Measurements from ENCODE around the gene CLEC4M. TPM values are rescaled to one million over a fixed set of nuclear protein-coding genes. Genes with fewer than 3 reads are reported as not detected.

Gene CLEC4M
- total and polyA plus RNA-seq, 7 donors, result under 0.01 to 1.4 (median 0.82) TPM; not detected in 4

DNA sequence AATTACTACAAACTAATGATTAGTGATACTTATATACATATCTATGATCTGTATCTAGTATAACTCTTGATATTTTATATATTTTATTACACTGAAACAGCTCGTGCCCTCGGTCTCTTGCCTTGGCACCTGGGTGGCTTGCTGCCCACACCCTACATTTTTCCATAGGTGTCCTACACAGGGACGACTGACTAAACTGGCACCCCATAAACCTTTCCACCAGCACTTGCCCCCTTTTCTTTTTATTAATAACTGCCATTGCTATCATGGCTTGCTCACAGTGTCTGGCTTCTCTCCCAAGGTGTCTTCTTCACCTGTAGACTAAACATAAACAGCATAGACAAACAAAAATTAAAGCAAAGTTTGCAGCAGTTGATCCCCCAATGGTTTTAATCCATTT is 30.4 kb downstream of the CLEC4M start:
- intact Hi-C loops (cut with DNase I), result no loop called here
- H3K36me3 ChIP-seq, result no peaks in the 10 kb centered on the region
- TF ChIP-seq POLR2AphosphoS5 (IDR thresholded peaks at IDR 0.05) (no peak), POLR2A (IDR thresholded peaks at IDR 0.05) (no peak), EP300 (IDR thresholded peaks at IDR 0.05) (no peak)
- TF ChIP-seq, protein P1, sequence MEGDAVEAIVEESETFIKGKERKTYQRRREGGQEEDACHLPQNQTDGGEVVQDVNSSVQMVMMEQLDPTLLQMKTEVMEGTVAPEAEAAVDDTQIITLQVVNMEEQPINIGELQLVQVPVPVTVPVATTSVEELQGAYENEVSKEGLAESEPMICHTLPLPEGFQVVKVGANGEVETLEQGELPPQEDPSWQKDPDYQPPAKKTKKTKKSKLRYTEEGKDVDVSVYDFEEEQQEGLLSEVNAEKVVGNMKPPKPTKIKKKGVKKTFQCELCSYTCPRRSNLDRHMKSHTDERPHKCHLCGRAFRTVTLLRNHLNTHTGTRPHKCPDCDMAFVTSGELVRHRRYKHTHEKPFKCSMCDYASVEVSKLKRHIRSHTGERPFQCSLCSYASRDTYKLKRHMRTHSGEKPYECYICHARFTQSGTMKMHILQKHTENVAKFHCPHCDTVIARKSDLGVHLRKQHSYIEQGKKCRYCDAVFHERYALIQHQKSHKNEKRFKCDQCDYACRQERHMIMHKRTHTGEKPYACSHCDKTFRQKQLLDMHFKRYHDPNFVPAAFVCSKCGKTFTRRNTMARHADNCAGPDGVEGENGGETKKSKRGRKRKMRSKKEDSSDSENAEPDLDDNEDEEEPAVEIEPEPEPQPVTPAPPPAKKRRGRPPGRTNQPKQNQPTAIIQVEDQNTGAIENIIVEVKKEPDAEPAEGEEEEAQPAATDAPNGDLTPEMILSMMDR (IDR thresholded peaks at IDR 0.05), result no peak
- no peak overlapping the region for H3K27ac ChIP-seq
- no peaks in the 10 kb centered on the region for H3K9me3 ChIP-seq
- no peak for DNase-seq
- peaks cover 0 to 10% (median 3%) of the 10 kb centered on the region in 4 donors for H3K4me1 ChIP-seq
- H3K4me3 ChIP-seq, result no peak overlapping the region
- peaks cover 16 to 54% (median 30%) of the 10 kb centered on the region in 3 donors for H3K27me3 ChIP-seq
- 75 to 86% methylated on average over 3 of the region's 3 CpGs for WGBS, 2 donors

DNA sequence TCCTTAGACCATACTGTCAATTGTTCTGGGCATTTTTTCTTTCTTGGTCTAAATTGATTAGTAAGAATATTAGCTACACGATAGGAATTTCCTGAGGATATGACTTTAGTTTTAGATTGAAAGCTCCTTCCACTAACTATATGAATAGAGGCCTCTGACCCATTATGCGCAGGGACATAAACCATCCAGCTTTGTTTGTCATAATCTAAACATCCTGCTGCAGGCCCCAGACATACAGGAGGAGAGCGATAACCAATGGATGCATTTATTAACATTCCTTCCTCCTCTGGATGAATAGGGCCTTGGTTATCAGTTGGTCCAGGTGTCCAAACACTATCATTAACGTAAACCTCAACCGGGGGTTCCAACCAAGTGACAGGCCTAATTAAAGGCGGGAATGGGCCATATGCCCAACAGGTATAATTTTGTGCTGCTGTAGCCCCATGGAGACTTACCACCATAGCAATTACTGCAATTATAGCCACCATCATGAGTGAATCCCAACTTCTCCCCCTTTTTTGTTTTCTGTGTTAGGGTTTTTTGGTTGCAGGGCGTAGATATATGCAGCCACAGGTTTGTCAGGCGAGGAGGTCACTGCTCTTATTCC is 32.6 kb downstream of the CLEC4M start:
- 72 to 79% methylated on average over 8 of the region's 8 CpGs for WGBS, 2 donors
- H3K27me3 ChIP-seq, result peaks cover 4 to 52% (median 26%) of the 10 kb centered on the region in 3 donors
- H3K4me1 ChIP-seq, result peaks cover 0 to 4% (median 0%) of the 10 kb centered on the region in 4 donors
- H3K27ac ChIP-seq, result no peak overlapping the region
- DNase-seq, result no peak
- intact Hi-C loops (cut with DNase I), result no loop called here
- TF ChIP-seq EP300 (IDR thresholded peaks at IDR 0.05) (no peak), POLR2AphosphoS5 (IDR thresholded peaks at IDR 0.05) (no peak), POLR2A (IDR thresholded peaks at IDR 0.05) (no peak)
- TF ChIP-seq, protein P1 (IDR thresholded peaks at IDR 0.05), result no peak
- H3K9me3 ChIP-seq, result no peaks in the 10 kb centered on the region
- no peak overlapping the region for H3K4me3 ChIP-seq
- H3K36me3 ChIP-seq, result no peaks in the 10 kb centered on the region

DNA sequence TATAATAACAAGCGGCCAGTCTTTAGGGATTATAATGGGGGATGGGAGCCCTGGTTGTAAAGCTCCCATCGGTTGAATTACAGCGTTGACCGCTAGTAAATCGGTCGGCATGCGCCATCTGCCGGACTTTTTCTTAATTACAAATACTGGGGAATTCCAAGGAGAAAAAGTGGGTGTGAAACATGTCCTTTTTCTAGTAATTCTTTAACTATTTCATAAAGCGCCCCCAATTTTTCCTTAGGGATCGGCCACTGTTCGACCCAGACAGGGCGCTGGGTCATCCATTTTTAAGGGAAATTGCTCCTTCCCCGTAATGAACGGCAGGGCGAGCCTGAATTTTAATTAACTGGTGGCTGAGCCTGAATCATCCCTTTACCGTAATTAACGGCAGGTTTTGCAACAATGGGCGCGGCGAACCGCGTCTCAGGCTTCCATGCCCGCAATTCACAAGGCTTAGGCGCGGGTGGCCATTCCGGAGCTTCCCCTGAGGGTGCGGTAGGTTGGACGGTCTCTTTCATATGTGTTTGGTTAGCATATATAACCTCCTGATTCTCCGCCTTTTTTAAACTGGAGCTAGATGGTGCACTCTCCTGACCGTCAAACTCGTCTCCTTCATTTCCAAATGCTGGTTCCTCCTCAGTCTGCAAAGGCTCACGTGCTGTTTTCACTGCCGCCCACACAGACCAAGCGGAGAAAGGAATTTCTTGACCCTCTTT is 36.8 kb downstream of the CLEC4M start:
- intact Hi-C loops (cut with DNase I), result loop anchor here (2.0 to 5.0 kb wide), 3 partner anchors 117 to 231 kb away; partner anchors contain the start of gene TRAPPC5
- no peaks in the 10 kb centered on the region for H3K36me3 ChIP-seq
- H3K27ac ChIP-seq, result no peak overlapping the region
- H3K9me3 ChIP-seq, result no peaks in the 10 kb centered on the region
- peaks cover 0 to 4% (median 0%) of the 10 kb centered on the region in 4 donors for H3K4me1 ChIP-seq
- 4 to 7% methylated on average over 34 of the region's 34 CpGs for WGBS, 2 donors
- peaks cover 4 to 80% (median 35%) of the 10 kb centered on the region in 3 donors for H3K27me3 ChIP-seq
- H3K4me3 ChIP-seq, result peak overlapping the region in 1 of 4 donors; percentile 15
- TF ChIP-seq, protein P1 (IDR thresholded peaks at IDR 0.05), result peak in 3 of 4 experiments; percentile 33 to 42 (median 38)
- no peak for TF ChIP-seq POLR2AphosphoS5 (IDR thresholded peaks at IDR 0.05)
- peak; percentile 76 for DNase-seq

DNA sequence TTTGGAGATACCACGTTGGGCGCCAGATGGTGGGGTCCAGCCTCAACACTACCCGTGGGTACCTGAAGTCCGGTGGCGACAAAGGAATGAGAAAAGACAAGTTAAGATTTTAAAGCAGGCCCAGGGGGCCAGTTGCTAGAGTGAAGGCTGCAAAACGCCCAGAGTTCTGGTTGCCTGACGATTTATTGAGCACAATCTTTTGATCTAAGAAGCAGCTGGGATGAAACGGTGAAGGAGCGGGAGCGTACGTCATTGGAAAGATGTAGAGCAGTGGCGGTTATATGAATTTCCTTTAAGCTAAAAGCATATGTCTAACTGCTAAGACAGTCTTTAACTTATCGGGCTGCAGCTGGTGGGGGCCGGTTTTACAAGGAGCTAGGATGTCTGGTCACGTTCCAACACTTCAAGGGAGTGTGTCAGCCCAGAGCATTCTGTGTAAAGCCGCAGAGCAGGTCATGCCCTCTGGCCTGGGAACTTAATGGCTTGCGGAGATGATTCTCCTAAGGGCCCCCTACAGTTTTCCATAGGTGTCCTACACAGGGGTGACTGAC is 38.1 kb downstream of the CLEC4M start:
- intact Hi-C loops (cut with DNase I), result loop anchor here (2.0 to 5.0 kb wide), 2 partner anchors 119 to 148 kb away; partner anchors contain the start of gene TRAPPC5
- no peaks in the 10 kb centered on the region for H3K9me3 ChIP-seq
- peaks cover 4 to 83% (median 35%) of the 10 kb centered on the region in 3 donors for H3K27me3 ChIP-seq
- peaks cover 0 to 4% (median 0%) of the 10 kb centered on the region in 4 donors for H3K4me1 ChIP-seq
- WGBS, 2 donors, result 83 to 90% methylated on average over 17 of the region's 17 CpGs
- no peak overlapping the region for H3K4me3 ChIP-seq
- no peak for DNase-seq
- no peak overlapping the region for H3K27ac ChIP-seq
- H3K36me3 ChIP-seq, result no peaks in the 10 kb centered on the region
- TF ChIP-seq, protein P1 (IDR thresholded peaks at IDR 0.05), result no peak
- TF ChIP-seq EP300 (IDR thresholded peaks at IDR 0.05), result no peak
- no peak for TF ChIP-seq POLR2A (IDR thresholded peaks at IDR 0.05)
- no peak for TF ChIP-seq POLR2AphosphoS5 (IDR thresholded peaks at IDR 0.05)
